Upper lobe of left lung (tissue), 4 donors: Measurements from ENCODE around the gene FOXL1.

Experiments used
- POLR2A ChIP-seq, 4 donors: fragments of 450-650 bp; IDR thresholded peaks; one replicate each; pipeline ENCODE4 v1.5.1; 2016 to 2017; ENCODE audit warnings: antibody characterized with exemption in 4 of 4, mild to moderate bottlenecking in 2 of 4
- POLR2AphosphoS5 ChIP-seq, 2 donors: sonication (generic); formaldehyde crosslinking; IDR thresholded peaks; one replicate each; pipeline ENCODE4 v1.5.1; 2017; ENCODE audit warnings: antibody characterized with exemption in 2 of 2
- TF ChIP-seq, protein P1 (sequence below), 6 experiments: fragments of 450-650 bp in 4 of 6; fragments of 200-600 bp in 2 of 6; sonication (generic) in 2 of 6; IDR thresholded peaks; one replicate each; pipeline ENCODE4 v1.5.1; 2016 to 2019; ENCODE audit warnings: antibody characterized with exemption in 6 of 6

- TF ChIP-seq, protein P1, sequence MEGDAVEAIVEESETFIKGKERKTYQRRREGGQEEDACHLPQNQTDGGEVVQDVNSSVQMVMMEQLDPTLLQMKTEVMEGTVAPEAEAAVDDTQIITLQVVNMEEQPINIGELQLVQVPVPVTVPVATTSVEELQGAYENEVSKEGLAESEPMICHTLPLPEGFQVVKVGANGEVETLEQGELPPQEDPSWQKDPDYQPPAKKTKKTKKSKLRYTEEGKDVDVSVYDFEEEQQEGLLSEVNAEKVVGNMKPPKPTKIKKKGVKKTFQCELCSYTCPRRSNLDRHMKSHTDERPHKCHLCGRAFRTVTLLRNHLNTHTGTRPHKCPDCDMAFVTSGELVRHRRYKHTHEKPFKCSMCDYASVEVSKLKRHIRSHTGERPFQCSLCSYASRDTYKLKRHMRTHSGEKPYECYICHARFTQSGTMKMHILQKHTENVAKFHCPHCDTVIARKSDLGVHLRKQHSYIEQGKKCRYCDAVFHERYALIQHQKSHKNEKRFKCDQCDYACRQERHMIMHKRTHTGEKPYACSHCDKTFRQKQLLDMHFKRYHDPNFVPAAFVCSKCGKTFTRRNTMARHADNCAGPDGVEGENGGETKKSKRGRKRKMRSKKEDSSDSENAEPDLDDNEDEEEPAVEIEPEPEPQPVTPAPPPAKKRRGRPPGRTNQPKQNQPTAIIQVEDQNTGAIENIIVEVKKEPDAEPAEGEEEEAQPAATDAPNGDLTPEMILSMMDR (IDR thresholded peaks at IDR 0.05): no peak
- TF ChIP-seq POLR2A (IDR thresholded peaks at IDR 0.05): no peak
- no peak for TF ChIP-seq POLR2AphosphoS5 (IDR thresholded peaks at IDR 0.05)
These were observed 36.4 kb downstream of the FOXL1 start for GRCh38 chr16:86614699-86615098.
